GOT3 (cell line): ENCODE data around the gene SEMA6D.

Experiments used
- DNase-seq: peaks from one replicate; lab custom pipeline; 2025; ENCODE audit warnings: mixed read lengths; lab: John Stamatoyannopoulos, UW

SEMA6D gene

GRCh38 chr15:47743886-47744285, 26.6 kb downstream of the SEMA6D start:
- no peak for DNase-seq

- no peak for DNase-seq
Observed at GRCh38 chr15:47744496-47744895, 27.2 kb downstream of the SEMA6D start.

GRCh38 chr15:47744973-47745372, 27.7 kb downstream of the SEMA6D start:
- DNase-seq: no peak

- no peak for DNase-seq
Observed at GRCh38 chr15:47746516-47746915, 29.2 kb downstream of the SEMA6D start.

GRCh38 chr15:47750030-47750739, 32.9 kb downstream of the SEMA6D start:
- no peak for DNase-seq

GRCh38 chr15:47750740-47751262, 33.5 kb downstream of the SEMA6D start:
- DNase-seq: no peak

- DNase-seq: no peak
Observed at GRCh38 chr15:47753591-47753990, 36.3 kb downstream of the SEMA6D start.

GRCh38 chr15:47754312-47754711, 37.0 kb downstream of the SEMA6D start:
- no peak for DNase-seq

- DNase-seq: no peak
Observed at GRCh38 chr15:47755941-47756340, 38.6 kb downstream of the SEMA6D start.

GRCh38 chr15:47756872-47757271, 39.6 kb downstream of the SEMA6D start:
- no peak for DNase-seq

- DNase-seq: no peak
Observed at GRCh38 chr15:47757331-47757730, 40.0 kb downstream of the SEMA6D start.

GRCh38 chr15:47762621-47763020, 45.3 kb downstream of the SEMA6D start:
- no peak for DNase-seq

- no peak for DNase-seq
Observed at GRCh38 chr15:47764666-47765065, 47.4 kb downstream of the SEMA6D start.

- no peak for DNase-seq
Observed at GRCh38 chr15:47766406-47766805, 49.1 kb downstream of the SEMA6D start.

- DNase-seq: no peak
Observed at GRCh38 chr15:47767035-47767434, 49.7 kb downstream of the SEMA6D start.

- DNase-seq: no peak
Observed at GRCh38 chr15:47768735-47769134, 51.4 kb downstream of the SEMA6D start.

GRCh38 chr15:47769166-47769565, 51.9 kb downstream of the SEMA6D start:
- DNase-seq: no peak

GRCh38 chr15:47773143-47773542, 55.8 kb downstream of the SEMA6D start:
- no peak for DNase-seq

GRCh38 chr15:47778263-47778770, 61.0 kb downstream of the SEMA6D start:
- no peak for DNase-seq

- no peak for DNase-seq
Observed at GRCh38 chr15:47780971-47781370, 63.7 kb downstream of the SEMA6D start.

GRCh38 chr15:47781527-47781926, 64.2 kb downstream of the SEMA6D start:
- no peak for DNase-seq

GRCh38 chr15:47784820-47785219, 67.5 kb downstream of the SEMA6D start:
- no peak for DNase-seq

- DNase-seq: no peak
Observed at GRCh38 chr15:47786371-47786770, 69.1 kb downstream of the SEMA6D start.

- DNase-seq: no peak
Observed at GRCh38 chr15:47787875-47788274, 70.6 kb downstream of the SEMA6D start.
